DMS79 (cell line): ENCODE measurements around the gene GOLT1B.
"Not testable (repeated sequence)": the region's sequence is repeated elsewhere in the genome, so short reads cannot be mapped to it uniquely, and the experiment has no call there.

Experiments used
- DNase-seq: peaks from one replicate; lab custom pipeline; 2025; lab: John Stamatoyannopoulos, UW

GOLT1B gene, protein sequence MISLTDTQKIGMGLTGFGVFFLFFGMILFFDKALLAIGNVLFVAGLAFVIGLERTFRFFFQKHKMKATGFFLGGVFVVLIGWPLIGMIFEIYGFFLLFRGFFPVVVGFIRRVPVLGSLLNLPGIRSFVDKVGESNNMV

DNA sequence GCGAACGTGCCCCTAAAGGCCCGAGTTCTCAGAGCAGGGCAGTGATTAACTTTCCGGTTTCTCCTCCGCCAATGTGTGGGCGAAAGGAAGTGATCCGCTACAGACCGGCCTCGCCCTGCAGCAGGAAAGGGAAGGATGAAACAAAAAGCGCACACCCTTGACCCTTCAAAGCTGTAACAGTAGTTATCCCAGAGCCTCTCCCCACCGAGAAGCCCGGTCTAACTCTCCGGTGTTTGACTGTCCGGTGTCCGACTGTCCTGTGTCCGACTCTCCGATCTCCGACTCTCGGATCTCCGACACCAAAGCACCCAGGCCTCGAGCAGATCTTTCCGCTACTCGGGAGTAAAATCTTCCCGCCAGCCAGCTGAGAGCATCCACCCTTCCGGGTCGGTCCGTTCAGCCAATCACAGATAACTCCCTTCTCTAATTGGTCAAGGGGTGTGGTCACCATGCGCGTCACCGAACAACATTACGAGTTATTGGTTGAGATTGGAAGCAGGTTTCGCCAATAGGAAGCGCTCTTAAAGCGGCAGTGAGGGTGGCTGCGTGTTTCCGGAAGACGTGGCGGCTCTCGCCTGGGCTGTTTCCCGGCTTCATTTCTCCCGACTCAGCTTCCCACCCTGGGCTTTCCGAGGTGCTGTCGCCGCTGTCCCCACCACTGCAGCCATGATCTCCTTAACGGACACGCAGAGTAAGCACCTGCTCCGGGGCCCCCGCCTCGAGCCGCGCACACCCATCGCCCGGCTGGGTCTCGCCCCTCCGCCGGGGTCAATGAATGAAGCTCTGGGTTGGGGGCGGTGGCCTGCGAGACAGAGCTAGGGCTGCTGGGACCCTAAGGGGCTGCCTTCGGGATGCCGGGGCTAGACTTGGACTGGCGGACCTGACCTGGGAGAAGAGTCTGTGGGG lies at the start of gene GOLT1B, which contains the start of gene RECQL:
Gene GOLT1B, plus strand, starts transcription at position 532 of the 906 bp plus-strand sequence. Its CDS starts 135 bp downstream, at position 667.
Gene RECQL, minus strand, starts transcription at position 378 of the 906 bp plus-strand sequence. CDS start 2,065 bp downstream, outside the sequence.
- DNase-seq, result peak; percentile 97

GRCh38 chr12:21453312-21453852 lies 48.2 kb upstream of the GOLT1B start:
- no peak for DNase-seq

- DNase-seq, result no peak
Measured at GRCh38 chr12:21456291-21456780, 45.3 kb upstream of the GOLT1B start.

- DNase-seq, result no peak
Measured at GRCh38 chr12:21459474-21459873, 42.1 kb upstream of the GOLT1B start.

DNA sequence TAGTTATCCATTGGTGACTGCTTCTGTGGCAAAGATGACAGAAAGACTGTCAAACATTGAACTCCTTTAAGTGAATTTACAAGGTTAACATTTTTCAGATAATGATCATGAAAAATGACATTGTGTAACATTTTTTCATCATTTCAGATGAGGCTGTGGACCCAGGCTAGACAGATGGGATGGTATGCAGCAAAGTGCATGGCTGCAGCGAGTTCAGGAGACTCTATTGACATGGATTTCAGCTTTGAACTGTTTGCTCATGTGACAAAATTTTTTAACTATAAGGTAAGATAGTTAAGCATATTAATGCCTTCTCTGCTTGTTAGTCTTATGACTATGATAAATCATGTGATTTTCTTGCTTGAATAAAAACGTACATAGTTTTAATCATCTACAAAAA lies 34.3 kb upstream of the GOLT1B start:
- not testable (repeated sequence) for DNase-seq

GRCh38 chr12:21471294-21471693 lies 30.3 kb upstream of the GOLT1B start:
- no peak for DNase-seq

GRCh38 chr12:21472197-21472823 lies 29.3 kb upstream of the GOLT1B start:
- DNase-seq, result no peak

DNA sequence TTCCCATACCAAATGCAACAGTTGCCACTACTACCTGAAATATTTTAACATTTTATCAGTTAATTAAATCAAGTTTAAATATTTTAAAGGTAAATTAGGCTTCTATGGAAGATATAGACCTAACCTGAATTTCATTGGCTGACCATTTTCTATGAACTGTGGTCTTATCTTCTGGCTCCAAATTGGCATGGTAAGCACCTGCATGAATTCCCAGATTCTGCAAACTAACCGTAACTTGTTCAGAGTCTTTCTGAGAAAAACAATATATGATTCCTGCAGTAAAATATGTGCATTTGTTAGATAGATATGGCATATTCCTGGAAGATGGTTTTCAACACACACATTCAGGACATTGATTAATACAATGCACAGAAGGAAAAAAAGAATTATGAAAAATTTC lies 26.0 kb upstream of the GOLT1B start:
- no peak for DNase-seq

DNA sequence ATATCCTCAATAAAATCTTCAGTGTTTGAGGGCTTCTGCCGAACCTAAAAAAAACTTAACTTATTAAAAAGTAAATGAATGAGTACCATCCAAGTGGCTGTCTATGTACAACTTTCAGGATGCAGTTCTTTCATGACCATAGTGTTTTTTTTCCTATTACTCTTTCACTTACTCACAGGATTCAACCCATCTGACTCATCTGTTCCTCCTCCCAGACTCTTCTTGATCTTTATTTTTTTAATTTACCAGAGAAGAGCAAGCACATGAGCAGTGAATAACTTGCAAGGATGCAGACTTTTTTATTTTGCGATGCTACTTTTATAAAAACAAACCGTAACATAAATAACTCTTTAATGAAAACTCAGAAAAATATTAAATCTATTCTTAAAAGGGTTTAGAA lies 24.6 kb upstream of the GOLT1B start:
- no peak for DNase-seq

DNA sequence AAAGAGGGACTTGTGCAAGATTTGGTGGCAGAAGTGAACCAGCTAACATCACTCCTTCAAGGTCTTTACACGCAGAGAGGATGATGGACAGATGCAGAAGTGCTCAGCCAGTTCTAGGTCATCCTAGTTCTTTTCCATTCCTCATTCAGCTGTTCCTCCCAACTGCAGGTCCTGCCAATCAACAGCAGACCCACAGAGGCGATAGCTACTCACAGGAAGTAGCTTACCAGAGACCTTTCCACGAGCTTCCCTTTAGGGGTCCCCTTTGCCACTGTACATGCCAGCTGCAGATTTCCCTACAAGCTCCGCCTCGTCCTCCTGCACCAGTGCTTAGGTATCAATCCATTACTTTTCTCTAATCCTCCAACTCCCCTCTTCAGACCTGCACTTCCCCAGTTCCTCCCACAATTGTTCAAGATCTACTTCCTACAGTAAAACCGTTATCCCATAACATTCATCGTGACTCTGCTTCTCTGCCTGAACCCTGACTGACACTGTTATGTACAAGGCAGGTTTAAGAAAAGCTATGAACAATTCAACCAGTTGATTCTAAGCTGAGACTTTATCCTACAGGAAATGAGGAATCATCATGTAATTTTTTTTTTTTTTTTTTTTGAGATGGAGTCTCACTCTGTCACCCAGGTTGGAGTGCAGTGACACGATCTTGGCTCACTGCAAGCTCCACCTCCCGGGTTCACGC lies 22.7 kb upstream of the GOLT1B start:
- no peak for DNase-seq

- no peak for DNase-seq
Measured at GRCh38 chr12:21483531-21483930, 18.1 kb upstream of the GOLT1B start.

- no peak for DNase-seq
Measured at GRCh38 chr12:21485998-21486397, 15.6 kb upstream of the GOLT1B start.

DNA sequence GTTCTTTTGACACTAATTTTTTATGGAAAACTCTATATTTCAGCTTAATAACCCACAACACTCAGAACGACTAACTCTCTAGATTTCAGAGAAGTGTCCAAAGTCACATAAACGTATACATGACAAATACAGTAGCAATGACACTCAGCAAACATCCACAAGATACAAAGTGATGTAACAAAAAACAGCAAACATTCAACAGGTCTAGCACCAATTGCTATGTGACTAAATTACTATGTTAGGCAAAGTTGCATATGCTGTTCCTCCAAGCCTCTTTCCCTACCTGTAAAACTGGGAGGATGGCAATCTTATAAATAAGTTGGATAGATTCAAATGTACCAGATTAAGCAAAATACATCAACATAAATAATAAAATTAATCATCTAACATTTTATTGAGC lies 1.8 kb upstream of the GOLT1B start:
- DNase-seq, result no peak

DNA sequence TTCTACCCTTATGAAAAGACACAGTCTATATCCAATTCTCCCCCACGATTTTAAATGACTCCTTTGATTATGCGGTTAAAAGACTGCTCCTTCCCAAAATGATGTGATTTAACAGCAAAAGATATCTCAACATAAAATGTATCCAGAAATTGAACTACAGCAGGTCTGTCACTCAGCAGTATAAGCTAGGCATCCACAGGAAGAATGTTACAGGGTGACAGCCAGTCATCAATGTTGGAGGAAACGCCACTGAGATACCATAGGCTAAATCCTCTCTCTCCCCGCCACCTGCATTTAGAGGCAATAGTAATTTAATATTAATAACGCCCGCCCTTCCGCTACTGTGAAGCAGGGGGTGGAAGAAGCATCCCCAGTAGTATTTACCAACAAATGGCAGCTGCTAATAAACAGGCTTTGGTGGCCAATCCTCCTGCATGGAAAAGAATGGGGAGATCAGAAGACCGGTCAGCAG lies 767 bp upstream of the GOLT1B start:
- no peak for DNase-seq

- DNase-seq, result no peak
Measured at GRCh38 chr12:21502164-21502496, 541 bp downstream of the GOLT1B start.

- DNase-seq, result no peak
Measured at GRCh38 chr12:21502872-21503271, 1.3 kb downstream of the GOLT1B start.

GRCh38 chr12:21505888-21506287 lies 4.3 kb downstream of the GOLT1B start:
- DNase-seq, result no peak

- DNase-seq, result no peak
Measured at GRCh38 chr12:21507849-21508248, 6.3 kb downstream of the GOLT1B start.

DNA sequence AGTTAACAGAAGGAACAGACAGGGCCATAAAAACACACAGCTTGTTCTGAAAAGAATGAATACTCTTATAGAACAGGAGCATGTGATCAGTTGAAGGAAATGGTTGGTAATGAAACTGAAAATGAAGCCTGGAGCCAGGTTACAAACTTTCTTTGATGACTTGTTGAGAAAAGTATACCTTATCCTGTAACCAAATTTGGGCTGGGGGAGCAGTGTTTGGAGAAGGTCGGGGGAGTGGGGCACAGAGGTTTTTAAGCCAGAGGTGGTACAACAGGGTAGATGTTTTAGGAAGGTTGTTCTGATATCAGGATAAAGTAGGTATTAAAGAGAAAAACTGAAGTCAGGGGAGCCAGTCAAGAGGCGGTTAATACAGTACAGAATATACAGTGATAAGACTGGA lies 8.2 kb downstream of the GOLT1B start:
- DNase-seq, result no peak

DNA sequence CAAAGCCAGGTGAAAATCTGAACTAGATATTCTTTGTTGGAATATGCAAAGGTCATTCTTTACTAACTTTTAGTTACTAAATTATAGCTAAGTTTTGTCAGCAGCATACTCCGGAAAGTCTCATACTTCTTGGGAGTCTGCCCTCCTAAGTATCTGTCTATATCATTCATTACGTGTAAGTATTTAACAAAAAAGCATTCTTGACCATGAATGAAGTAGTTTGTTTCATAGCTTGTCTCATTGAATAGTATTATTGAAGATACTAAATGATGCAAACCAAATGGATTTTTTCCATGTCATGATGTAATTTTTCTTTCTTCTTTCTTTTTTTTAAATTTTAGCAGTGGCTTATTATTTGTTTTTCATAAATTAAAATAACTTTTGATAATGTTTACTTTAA lies 14.7 kb downstream of the GOLT1B start:
- DNase-seq, result no peak

DNA sequence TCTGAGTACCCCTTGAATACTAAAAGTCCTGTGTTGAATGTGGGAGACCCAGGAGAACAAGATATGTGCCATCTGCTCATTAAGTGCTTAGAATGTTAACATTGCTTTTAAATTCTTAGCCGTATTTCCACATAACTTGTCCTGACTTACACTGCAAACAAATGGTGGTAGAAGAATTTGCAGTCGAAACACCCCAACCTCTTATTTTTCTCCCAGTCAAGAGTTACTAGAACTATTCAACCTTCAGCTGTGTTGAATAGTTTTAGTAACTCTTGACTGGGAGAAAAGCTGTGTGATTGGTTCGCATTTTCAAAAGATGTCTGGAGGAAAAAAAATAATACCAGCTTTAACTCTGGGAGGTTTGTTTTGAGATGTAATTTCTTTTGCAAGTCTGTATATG lies 16.9 kb downstream of the GOLT1B start:
- no peak for DNase-seq

DNA sequence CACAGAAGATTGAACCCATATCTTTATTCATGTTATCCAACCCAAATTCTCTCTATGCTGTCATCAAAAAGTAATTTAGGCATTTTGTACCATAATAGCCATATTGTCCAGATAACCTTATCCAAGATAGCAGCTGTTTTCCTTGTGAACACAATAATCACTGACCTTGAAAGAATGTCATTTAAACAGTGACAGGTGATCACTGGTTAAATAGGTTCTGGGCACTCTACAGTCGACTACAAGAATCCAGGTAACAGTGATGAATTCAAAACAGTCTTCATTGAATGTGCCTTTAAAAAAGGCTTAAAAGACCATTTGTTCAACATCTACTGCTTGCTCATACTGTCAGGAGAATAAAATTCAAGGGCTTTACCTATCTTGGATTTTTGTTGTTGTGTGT lies 20.0 kb downstream of the GOLT1B start:
- DNase-seq, result no peak
